GM23248 (cell line): ENCODE results near the gene OR13H1. TPM values are rescaled to one million over a fixed set of nuclear protein-coding genes. Genes with fewer than 3 reads are reported as not detected.

ENCODE experiments used
- DNase-seq: peaks from one replicate; pipeline ENCODE4 v3.0.0-alpha.2; 2015
- H2AFZ ChIP-seq: fragments of 200-600 bp; sonication (generic); 2 replicates; pipeline ENCODE4 v1.6.1; 2016; ENCODE audit warnings: antibody characterized with exemption
- H3F3A ChIP-seq: fragments of 200-600 bp; sonication (generic); 2 replicates; pipeline ENCODE4 v1.6.1; 2016; ENCODE audit warnings: mild to moderate bottlenecking, antibody characterized with exemption, mixed run types; ENCODE audit not compliant: insufficient read depth
- H3K27ac ChIP-seq: fragments of 200-600 bp; sonication (generic); 2 replicates; pipeline ENCODE4 v1.5.1; 2016; ENCODE audit warnings: mild to moderate bottlenecking
- H3K27me3 ChIP-seq: fragments of 200-600 bp; sonication (generic); replicated peaks from 2 replicates; pipeline ENCODE4 v1.6.1; 2016; ENCODE audit warnings: mild to moderate bottlenecking; ENCODE audit not compliant: insufficient read depth
- H3K36me3 ChIP-seq: fragments of 200-600 bp; sonication (generic); 2 replicates; pipeline ENCODE4 v1.6.1; 2016; ENCODE audit warnings: low read depth, mild to moderate bottlenecking
- H3K4me1 ChIP-seq: fragments of 200-600 bp; sonication (generic); 2 replicates; pipeline ENCODE4 v1.6.1; 2016; ENCODE audit warnings: mild to moderate bottlenecking; ENCODE audit not compliant: insufficient read depth
- H3K4me2 ChIP-seq: fragments of 200-600 bp; sonication (generic); one replicate; pipeline ENCODE4 v1.6.1; 2016; ENCODE audit warnings: mild to moderate bottlenecking; ENCODE audit not compliant: unreplicated experiment
- H3K4me3 ChIP-seq: fragments of 200-600 bp; sonication (generic); 2 replicates; pipeline ENCODE4 v1.5.1; 2016; ENCODE audit warnings: mild to moderate bottlenecking
- H3K79me2 ChIP-seq: fragments of 200-600 bp; sonication (generic); 2 replicates; pipeline ENCODE4 v1.6.1; 2016; ENCODE audit warnings: mild to moderate bottlenecking; ENCODE audit not compliant: insufficient read depth
- H3K9ac ChIP-seq: fragments of 200-600 bp; sonication (generic); 2 replicates; pipeline ENCODE4 v1.6.1; 2016; ENCODE audit warnings: mild to moderate bottlenecking
- H3K9me2 ChIP-seq: fragments of 200-600 bp; sonication (generic); 2 replicates; pipeline ENCODE4 v1.6.1; 2016; ENCODE audit warnings: mixed run types, mild to moderate bottlenecking, moderate library complexity; ENCODE audit not compliant: insufficient read depth
- H3K9me3 ChIP-seq: fragments of 200-600 bp; sonication (generic); one replicate; pipeline ENCODE4 v1.6.1; 2017; ENCODE audit warnings: low read depth
- H4K20me1 ChIP-seq: fragments of 200-600 bp; sonication (generic); 2 replicates; pipeline ENCODE4 v1.6.0; 2016; ENCODE audit not compliant: insufficient read depth
- EZH2 ChIP-seq: fragments of 200-600 bp; sonication (generic); IDR thresholded peaks from 2 replicates; pipeline ENCODE4 v1.6.1; 2018; ENCODE audit warnings: antibody characterized with exemption, mild to moderate bottlenecking; ENCODE audit not compliant: insufficient read depth, poor library complexity, severe bottlenecking
- EZH2phosphoT487 ChIP-seq: fragments of 200-600 bp; sonication (generic); IDR thresholded peaks from 2 replicates; pipeline ENCODE4 v1.6.1; 2018; ENCODE audit warnings: antibody characterized with exemption, moderate library complexity, mild to moderate bottlenecking, low read depth; ENCODE audit not compliant: insufficient read depth
- WGBS, 2 experiments: methylation state at CpG; one replicate each; pipeline ENCODE4 v1.1.6; 2015 to 2017; ENCODE audit warnings: low lambda C conversion rate in 2 of 2, low coverage in 1 of 2; ENCODE audit errors: missing lambda C conversion rate in 2 of 2; 5-methylcytosine and 5-hydroxymethylcytosine counted together
- in situ Hi-C: fragments of 300-500 bp; cut with MboI; formaldehyde crosslinking; loops from 2 replicates; pipeline ENCODE4 v1.15.0; 2020
- polyA plus RNA-seq: library from polyadenylated mRNA; unstranded; fragments of >200 nt; fragmentation: Nextera tagmentation; extraction: Ambion mirVana; gene quantifications from 2 replicates; pipeline ENCODE4 v1.2.1, GENCODE V29; 2016
- total RNA-seq: library from RNA; depleted of rRNA; stranded (reverse); fragments of >200 nt; shearing (Covaris generic); gene quantifications from 2 replicates; pipeline ENCODE4 v1.2.3, GENCODE V29; 2014

Gene OR13H1
- total and polyA plus RNA-seq, 2 experiments from 2014 or later: not detected

- no peak overlapping the region for H3K4me3 ChIP-seq
- no peaks in the 10 kb centered on the region for H3K9me3 ChIP-seq
- 29 to 40% methylated on average over 4 of the region's 4 CpGs for WGBS, 2 experiments
- no peak overlapping the region for H3K27ac ChIP-seq
- in situ Hi-C loops: no loop called here
- H3K27me3 ChIP-seq: no peaks in the 10 kb centered on the region
- H3F3A ChIP-seq: no peaks in the 10 kb centered on the region
- no peaks in the 10 kb centered on the region for H4K20me1 ChIP-seq
- no peak overlapping the region for H3K9ac ChIP-seq
- TF ChIP-seq EZH2phosphoT487 (no peak), EZH2 (no peak)
- H3K4me2 ChIP-seq: no peak overlapping the region
- no peaks in the 10 kb centered on the region for H3K4me1 ChIP-seq
- H2AFZ ChIP-seq: no peak overlapping the region
- no peaks in the 10 kb centered on the region for H3K9me2 ChIP-seq
- no peaks in the 10 kb centered on the region for H3K79me2 ChIP-seq
- no peak for DNase-seq
- no peaks in the 10 kb centered on the region for H3K36me3 ChIP-seq
These were observed 22.0 kb downstream of the OR13H1 start for GRCh38 chrX:131565909-131566308.

DNA sequence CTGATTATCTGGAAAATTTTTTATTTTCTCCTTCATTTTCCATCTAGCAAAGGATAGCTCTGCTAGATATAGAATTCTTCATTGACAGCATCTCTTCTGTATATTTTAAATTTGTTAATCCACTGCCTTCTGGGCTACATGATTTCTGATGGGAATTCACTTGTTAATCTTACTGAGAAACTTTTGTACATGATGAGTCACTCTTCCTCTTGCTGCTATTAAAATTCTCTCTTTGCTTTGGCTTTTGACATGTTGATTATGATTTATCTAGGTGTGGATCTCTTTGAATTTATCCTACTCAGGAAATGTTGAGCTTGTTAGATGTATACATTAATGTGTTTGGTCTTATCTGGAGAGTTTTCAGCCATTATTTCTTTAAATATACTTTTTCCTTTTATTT is 27.5 kb downstream of the OR13H1 start:
- Histone ChIP-seq H3K4me3 (no peak overlapping the region), H3K9ac (no peak overlapping the region), H3K4me2 (no peak overlapping the region), H3K4me1 (no peaks in the 10 kb centered on the region), H3F3A (no peaks in the 10 kb centered on the region), H3K9me3 (no peaks in the 10 kb centered on the region), H3K36me3 (no peaks in the 10 kb centered on the region), H3K27ac (no peak overlapping the region), H3K79me2 (no peaks in the 10 kb centered on the region), H3K9me2 (no peaks in the 10 kb centered on the region), H2AFZ (no peak overlapping the region), H4K20me1 (no peaks in the 10 kb centered on the region), H3K27me3 (no peaks in the 10 kb centered on the region)
- DNase-seq: no peak
- in situ Hi-C loops: no loop called here
- TF ChIP-seq EZH2 (no peak), EZH2phosphoT487 (no peak)

DNA sequence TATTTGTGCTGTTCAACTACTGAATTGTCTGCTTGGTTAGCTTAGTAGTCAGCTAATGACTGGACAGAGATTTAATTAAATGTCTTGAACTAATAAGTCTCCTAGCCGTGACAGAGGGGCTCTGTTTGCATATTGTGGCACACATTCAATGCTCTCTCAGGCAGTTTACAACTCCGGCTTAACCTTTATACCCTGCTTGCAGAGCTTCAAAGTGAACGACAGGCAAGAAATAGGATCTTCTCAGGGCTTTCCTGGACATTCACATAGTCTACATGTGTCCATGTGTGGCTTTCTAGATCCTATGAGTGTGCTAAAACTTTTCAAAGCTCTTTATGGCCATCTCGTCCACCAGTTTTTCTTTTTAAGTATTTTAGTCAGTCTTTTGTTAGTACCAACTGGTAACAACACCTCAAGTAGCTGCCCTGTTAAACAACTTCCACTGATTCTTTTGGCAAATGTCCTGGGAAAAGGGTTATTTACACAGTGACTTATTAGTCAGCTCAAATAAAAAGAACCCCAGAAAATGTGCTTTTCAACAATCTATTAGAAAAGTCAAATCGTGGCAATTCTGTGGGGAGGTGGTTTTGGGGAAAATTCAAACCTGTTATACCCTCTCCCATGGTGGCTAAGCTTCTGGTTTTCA is 28.6 kb downstream of the OR13H1 start:
- Histone ChIP-seq H3F3A (no peaks in the 10 kb centered on the region), H3K9me3 (no peaks in the 10 kb centered on the region), H2AFZ (no peak overlapping the region), H3K9me2 (no peaks in the 10 kb centered on the region), H3K36me3 (no peaks in the 10 kb centered on the region), H3K27me3 (no peaks in the 10 kb centered on the region), H3K4me3 (no peak overlapping the region), H3K4me1 (no peaks in the 10 kb centered on the region), H3K27ac (no peak overlapping the region), H3K9ac (no peak overlapping the region), H3K4me2 (no peak overlapping the region), H4K20me1 (no peaks in the 10 kb centered on the region), H3K79me2 (no peaks in the 10 kb centered on the region)
- in situ Hi-C loops: no loop called here
- no peak for TF ChIP-seq EZH2phosphoT487
- TF ChIP-seq EZH2: no peak
- 0 to 1% methylated on average over 5 of the region's 5 CpGs for WGBS, 2 experiments
- no peak for DNase-seq

- in situ Hi-C loops: no loop called here
- H3K9me3 ChIP-seq: no peaks in the 10 kb centered on the region
- no peak for DNase-seq
- no peaks in the 10 kb centered on the region for H4K20me1 ChIP-seq
- no peak overlapping the region for H3K4me2 ChIP-seq
- H3K4me3 ChIP-seq: no peak overlapping the region
- no peaks in the 10 kb centered on the region for H3K36me3 ChIP-seq
- TF ChIP-seq EZH2phosphoT487 (no peak), EZH2 (no peak)
- H3K9me2 ChIP-seq: no peaks in the 10 kb centered on the region
- no peaks in the 10 kb centered on the region for H3K79me2 ChIP-seq
- no peaks in the 10 kb centered on the region for H3K4me1 ChIP-seq
- H3F3A ChIP-seq: no peaks in the 10 kb centered on the region
- H3K27me3 ChIP-seq: no peaks in the 10 kb centered on the region
- no peak overlapping the region for H2AFZ ChIP-seq
- no peak overlapping the region for H3K9ac ChIP-seq
- no peak overlapping the region for H3K27ac ChIP-seq
These were observed 33.5 kb downstream of the OR13H1 start for GRCh38 chrX:131577413-131577812.
